GM03348 (cell line): ENCODE results near the gene ARSG.
"Not testable (repeated sequence)": the region's sequence is repeated elsewhere in the genome, so short reads cannot be mapped to it uniquely, and the experiment has no call there.

Experiments
- DNase-seq: peaks from one replicate; pipeline ENCODE4 v3.0.0; 2012; ENCODE audit warnings: low spot score

The ARSG gene

DNA sequence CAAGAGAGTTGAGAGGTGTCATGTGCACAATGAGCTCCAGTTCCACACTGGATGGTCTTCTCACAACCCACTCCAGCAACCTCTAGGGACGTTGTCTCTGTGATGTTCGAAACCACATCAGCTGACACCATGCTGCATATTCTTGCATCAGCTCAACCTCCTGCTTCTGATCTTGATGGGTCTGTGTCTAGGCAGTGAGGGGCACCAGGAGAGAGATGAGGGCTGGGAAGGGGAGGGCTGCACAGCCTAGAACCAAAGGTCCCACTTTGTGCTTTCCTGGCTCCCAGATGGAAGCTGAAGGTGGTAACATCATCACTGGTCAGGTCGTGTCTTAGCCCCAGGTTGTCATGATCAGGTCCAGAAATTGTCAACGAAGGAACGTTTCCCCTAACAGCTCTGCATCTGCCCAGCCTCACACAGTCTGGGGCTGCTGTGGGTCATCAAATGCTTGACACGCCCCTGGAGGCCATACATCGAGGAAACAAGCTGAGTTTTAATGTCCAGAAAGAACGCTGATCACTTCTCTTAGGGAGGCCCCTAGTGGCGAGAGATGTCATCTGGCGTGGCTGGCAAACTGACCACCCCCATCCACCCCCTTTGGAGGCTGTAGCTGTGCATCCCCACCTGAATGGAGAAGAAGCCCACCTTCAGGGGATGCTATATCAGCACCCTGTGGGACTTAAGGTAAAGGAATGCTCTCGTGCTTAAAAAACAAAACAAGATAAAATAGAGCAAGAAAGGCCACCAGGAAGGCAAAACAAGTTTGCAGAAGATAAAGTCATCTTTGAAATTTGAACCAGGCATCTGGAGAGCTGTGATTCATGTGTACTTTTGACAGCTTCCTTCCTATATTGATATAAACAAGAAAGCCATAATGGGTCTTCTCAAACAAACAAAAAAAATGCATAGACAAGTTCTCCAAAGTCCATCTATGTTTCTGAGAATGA, 107.7 kb downstream of the ARSG start:
- DNase-seq, result peak; percentile 88

DNA sequence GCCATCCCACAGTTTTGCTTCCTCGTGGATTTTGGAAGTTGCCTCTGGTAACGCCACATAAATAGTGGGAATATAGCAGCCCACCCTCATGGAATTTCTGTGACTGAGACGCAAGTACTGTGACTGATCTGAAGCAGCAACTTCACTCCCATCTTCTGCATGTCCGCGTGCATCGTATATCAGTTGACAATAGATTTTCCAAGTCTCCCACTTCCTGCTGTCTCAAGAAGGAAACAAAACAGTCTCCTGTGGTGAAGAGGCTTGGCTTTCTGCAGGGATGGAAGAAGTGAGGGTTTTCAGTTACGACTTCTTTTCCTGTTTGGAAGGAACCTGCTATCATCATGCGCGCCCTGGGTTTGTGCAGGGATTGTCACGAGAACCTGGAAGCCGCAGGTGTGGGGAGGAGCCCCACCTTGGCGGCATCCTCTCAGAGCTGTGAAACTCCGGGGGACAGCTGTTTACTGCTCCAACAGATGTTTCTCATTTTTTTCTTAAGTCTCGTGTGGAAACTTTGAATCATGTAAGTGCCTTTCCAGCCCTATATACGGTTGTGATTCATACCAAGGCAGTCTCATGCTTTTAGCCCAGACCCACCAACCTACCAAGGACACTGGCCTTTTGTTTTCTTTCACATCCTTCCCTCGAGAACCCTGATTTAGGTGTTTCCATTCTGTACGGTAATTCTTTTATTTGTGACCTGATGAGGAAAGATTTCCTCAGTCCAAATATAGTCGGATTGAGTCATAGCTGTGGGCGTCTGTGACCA, 108.5 kb downstream of the ARSG start:
- peak; percentile 45 for DNase-seq

DNA sequence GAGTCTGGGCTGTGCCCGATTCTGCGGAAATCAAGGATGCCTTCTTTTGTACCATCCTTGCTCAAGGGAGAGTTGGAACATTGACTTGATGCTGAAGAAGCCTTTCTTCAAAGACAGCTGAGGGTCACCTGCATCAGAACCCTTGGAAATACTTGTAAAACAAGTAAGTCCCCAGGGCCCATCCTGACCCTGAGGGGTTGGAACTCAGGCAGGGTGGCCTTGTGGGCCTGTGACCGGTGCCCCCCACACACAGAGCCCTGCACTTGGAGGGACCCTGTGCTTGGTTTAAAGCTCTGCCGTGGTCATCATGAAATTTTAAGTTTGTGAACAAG, 109.1 kb downstream of the ARSG start:
- no peak for DNase-seq

DNA sequence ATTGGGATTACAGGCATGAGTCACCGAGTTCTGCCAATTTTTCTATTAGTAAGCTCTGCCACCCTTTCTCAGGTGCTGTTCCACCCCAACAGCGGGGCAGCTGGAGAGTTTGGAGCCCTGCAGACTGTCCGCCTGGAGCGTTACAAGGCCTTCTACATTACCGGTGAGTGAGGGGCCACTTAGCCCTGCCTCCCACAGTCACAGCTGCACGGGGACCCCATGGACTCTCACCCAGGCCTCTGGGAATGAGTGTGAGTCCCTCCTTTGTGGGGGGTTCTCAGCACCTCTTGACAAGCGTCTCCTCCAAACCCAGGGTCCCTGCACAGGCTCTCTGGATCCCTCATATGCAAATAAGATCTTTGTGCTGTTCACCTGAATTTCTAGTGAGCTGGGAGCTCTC, 110.0 kb downstream of the ARSG start:
- DNase-seq, result no peak

DNA sequence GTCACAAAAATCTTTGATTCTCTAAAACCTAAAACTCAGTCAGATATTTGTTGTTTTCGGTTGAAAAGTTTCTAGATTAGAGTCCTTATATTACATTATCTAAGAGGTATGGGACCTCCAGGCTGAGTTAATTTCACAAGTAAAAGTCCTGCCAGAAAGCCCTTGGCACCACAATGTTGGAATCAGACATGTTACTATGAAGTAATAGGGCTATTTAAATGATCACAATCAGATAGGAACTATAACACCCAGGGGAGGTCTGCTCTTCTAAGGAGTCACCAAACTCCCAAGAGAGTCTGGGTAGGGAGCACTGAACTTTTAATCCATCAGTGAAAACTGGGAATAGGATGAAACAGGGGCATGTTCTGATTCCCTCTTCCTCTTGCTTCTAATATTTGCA, 111.8 kb downstream of the ARSG start:
- no peak for DNase-seq

DNA sequence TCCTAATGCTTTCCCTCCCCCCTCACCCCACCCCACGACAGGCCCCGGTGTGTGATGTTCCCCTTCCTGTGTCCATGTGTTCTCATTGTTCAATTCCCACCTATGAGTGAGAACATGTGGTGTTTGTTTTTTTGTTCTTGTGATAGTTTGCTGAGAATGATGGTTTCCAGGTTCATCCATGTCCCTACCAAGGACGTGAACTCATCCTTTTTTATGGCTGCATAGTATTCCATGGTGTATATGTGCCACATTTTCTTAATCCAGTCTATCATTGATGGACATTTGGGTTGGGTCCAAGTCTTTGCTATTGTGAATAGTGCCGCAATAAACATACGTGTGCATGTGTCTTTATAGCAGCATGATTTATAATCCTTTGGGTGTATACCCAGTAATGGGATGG, 112.5 kb downstream of the ARSG start:
- not testable (repeated sequence) for DNase-seq

- DNase-seq, result not testable (repeated sequence)
These were observed 116.4 kb downstream of the ARSG start for GRCh38 chr17:68407656-68408055.

DNA sequence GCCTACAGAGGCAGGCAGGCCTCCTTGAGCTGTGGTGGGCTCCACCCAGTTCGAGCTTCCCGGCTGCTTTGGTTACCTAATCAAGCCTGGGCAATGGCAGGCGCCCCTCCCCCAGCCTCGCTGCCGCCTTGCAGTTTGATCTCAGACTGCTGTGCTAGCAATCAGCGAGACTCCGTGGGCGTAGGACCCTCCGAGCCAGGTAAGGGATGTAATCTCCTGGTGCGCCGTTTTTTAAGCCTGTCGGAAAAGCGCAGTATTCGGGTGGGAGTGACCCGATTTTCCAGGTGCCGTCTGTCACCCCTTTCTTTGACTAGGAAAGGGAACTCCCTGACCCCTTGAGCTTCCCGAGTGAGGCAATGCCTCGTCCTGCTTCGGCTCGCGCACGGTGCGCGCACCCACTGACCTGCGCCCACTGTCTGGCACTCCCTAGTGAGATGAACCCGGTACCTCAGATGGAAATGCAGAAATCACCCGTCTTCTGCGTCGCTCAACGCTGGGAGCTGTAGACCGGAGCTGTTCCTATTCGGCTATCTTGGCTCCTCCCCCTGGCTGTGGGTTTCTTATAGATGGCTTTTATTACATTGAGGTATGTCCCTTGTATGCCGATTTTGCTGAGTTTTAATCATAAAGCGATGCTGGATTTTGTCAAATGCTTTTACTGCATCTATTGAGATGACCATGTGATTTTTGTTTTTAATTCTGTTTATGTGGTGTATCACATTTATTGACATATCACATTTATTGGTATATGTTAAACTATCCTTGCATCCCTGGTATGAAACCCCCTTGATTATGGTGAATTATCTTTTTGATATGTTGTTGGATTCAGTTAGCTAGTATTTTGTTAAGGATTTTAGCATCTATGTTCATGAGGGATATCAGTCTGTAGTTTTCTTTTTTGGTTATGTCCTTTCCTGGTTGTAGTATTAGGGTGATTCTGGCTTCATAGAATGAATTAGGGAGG, 122.6 kb downstream of the ARSG start:
- DNase-seq, result not testable (repeated sequence)

GRCh38 chr17:68414901-68415300, 123.6 kb downstream of the ARSG start:
- not testable (repeated sequence) for DNase-seq

GRCh38 chr17:68417317-68417716, 126.0 kb downstream of the ARSG start:
- DNase-seq, result no peak

GRCh38 chr17:68418876-68419275, 127.6 kb downstream of the ARSG start:
- no peak for DNase-seq

DNA sequence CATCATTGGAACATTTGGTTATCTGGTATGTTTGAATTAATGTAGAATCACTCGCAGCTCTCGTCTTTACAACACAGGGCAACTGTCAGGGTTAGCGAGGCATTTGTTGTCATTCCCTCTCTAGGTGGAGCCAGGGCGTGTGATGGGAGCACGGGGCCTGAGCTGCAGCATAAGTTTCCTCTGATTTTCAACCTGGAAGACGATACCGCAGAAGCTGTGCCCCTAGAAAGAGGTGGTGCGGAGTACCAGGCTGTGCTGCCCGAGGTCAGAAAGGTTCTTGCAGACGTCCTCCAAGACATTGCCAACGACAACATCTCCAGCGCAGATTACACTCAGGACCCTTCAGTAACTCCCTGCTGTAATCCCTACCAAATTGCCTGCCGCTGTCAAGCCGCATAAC, 128.8 kb downstream of the ARSG start:
- DNase-seq, result no peak

DNA sequence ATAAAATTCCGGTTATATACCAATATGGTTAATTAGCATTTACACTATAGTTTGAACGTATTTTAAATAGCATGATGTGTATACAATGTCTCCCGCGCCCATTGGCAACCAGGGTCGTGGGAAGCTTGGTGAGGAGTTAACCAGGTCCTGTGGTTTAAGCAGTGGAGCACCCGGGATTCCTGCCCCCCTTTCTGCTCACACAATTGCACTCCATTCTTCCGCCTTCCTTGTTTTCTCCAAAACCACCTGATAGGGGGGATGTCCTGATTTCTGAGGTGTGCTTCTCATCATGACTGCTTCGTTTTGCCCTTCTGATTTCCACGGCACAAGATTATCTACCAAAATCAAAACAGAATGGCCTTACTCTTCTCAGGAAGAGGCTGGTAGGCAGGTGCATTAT, 130.2 kb downstream of the ARSG start:
- DNase-seq, result no peak

DNA sequence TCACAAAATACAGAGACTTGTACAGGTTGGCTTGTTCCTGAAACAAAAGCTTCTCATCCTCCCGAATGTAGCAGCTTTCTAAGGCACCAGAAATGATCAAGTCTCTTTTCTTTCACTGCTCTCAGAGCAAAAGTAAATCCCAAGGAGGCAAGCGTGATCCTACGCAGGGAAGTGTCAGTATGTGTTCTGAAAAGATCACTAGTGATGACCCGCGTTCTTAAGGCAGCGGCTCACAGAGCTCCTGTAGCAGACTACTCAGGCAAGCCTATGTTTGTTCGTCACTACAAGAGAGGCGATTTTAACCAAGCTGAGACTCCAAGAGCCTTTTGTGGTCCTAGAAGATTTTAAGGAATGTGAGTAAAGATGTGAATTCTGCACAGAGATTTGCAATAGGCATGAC, 131.5 kb downstream of the ARSG start:
- no peak for DNase-seq

DNA sequence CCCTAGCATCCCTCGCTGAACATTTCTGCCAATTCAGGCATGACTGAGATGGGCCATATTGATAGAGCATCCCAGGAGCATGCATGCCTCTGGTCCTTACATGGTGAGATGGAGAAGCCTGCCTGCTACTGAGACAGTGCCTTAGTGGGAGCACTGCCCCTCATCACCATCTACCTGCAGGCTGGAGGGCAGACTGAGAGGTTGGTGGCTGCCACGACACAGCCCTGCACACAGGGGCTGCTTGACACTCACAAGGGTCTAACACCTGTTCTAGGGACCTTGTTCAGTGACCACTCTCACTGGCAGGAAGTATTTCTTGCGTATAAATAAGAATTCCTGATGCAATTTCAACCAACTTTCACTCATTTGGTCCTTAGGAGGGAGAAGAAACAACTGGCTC, 132.0 kb downstream of the ARSG start:
- DNase-seq, result no peak

DNA sequence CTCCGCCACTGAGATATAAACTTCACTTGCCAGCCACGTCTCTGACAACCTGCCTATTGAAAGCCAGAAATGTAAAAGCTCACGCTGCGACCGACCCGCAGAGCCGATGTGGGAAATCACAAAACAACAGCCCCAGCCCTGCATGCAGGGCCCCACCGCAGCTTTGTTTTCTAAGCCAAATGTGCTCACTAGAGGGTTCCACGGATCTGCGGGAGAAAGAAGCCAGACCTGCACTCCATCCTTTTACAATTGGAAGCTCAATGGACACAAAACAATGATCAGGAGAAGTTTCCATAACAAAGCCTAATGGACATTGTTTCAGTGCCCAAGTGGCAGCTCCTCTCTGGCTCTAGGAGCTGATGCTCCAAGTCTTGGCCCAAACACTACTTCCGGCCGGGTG, 132.9 kb downstream of the ARSG start:
- no peak for DNase-seq

DNA sequence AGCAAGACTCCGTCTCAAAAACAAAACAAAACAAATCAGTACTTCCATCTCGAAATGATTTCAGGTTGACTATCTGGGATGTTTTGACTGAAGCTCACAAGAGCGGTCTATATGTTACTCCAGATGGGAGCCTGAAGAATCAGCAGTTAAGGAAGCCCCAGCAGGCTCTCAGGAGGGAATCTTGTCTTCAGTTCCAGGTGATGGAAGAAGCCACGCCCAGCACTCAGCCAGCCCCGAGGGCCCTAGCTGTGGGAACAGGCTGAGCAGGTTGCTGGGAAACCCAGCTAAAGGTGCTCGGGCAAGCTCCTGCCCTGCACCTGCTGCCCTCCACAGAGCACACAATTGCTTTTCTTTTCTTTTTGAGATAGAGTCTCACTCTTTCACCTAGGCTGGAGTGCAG, 133.6 kb downstream of the ARSG start:
- DNase-seq, result no peak

GRCh38 chr17:68425979-68426378, 134.7 kb downstream of the ARSG start:
- no peak for DNase-seq

GRCh38 chr17:68427575-68427974, 136.3 kb downstream of the ARSG start:
- DNase-seq, result no peak

- no peak for DNase-seq
These were observed 137.3 kb downstream of the ARSG start for GRCh38 chr17:68428498-68429172.

DNA sequence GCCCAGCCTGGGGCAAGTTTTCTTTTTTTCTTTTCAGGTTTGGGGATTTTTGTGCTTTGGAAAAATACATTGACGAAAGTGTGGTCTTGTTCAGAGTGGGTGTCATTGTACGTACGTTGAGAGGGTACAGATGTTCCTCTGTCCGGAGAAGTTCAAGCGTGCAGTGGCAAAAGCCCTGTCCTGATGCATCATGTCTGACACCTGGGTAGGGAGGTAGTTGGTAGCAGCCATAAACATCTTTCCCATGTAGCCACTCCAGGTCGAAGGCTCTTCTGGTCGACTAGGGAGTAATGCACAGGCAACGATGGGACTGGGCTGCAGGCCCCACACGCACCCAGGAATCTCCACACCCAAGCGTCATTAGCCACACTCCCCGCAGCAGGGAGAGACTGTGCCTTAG, 138.6 kb downstream of the ARSG start:
- no peak for DNase-seq
